GM23338 (cell line): Measurements from ENCODE around the gene FECH. TPM values are rescaled to one million over a fixed set of nuclear protein-coding genes. Genes with fewer than 3 reads are reported as not detected.

ENCODE experiments used
- ATAC-seq: fragments of 200-7000 bp; cut with Tn5 transposase; 3 replicates; pipeline ENCODE4 v1.9.1; 2020
- DNase-seq: peaks from one replicate; pipeline ENCODE4 v3.0.0-alpha.2; 2015; ENCODE audit warnings: low spot score
- H2AFZ ChIP-seq: fragments of 200-600 bp; sonication (generic); 2 replicates; pipeline ENCODE4 v1.8.0; 2016; ENCODE audit warnings: antibody characterized with exemption, mild to moderate bottlenecking, moderate library complexity
- H3F3A ChIP-seq: fragments of 200-600 bp; sonication (generic); replicated peaks from 2 replicates; pipeline ENCODE4 v1.8.0; 2017; ENCODE audit warnings: antibody characterized with exemption, mixed run types, low read depth
- H3K27ac ChIP-seq: fragments of 200-600 bp; sonication (generic); 2 replicates; pipeline ENCODE4 v1.6.1; 2016; ENCODE audit warnings: low read depth
- H3K27me3 ChIP-seq: fragments of 200-600 bp; sonication (generic); 2 replicates; pipeline ENCODE4 v1.8.0; 2016; ENCODE audit warnings: mild to moderate bottlenecking, mixed run types, moderate library complexity; ENCODE audit not compliant: insufficient read depth
- H3K36me3 ChIP-seq: fragments of 200-600 bp; sonication (generic); 2 replicates; pipeline ENCODE4 v1.8.0; 2016; ENCODE audit warnings: mild to moderate bottlenecking; ENCODE audit not compliant: insufficient read depth
- H3K4me1 ChIP-seq: fragments of 200-600 bp; sonication (generic); 2 replicates; pipeline ENCODE4 v1.8.0; 2016; ENCODE audit warnings: mild to moderate bottlenecking, moderate library complexity; ENCODE audit not compliant: insufficient read depth
- H3K4me2 ChIP-seq: fragments of 200-600 bp; sonication (generic); 2 replicates; pipeline ENCODE4 v1.7.1; 2017; ENCODE audit warnings: mixed run types
- H3K4me3 ChIP-seq: fragments of 200-600 bp; sonication (generic); 2 replicates; pipeline ENCODE4 v1.6.1; 2016; ENCODE audit warnings: mixed run types
- H3K79me2 ChIP-seq: fragments of 200-600 bp; sonication (generic); replicated peaks from 2 replicates; pipeline ENCODE4 v1.8.0; 2017; ENCODE audit warnings: mild to moderate bottlenecking; ENCODE audit not compliant: insufficient read depth
- H3K9me2 ChIP-seq: fragments of 200-600 bp; sonication (generic); 2 replicates; pipeline ENCODE4 v1.8.0; 2017; ENCODE audit not compliant: insufficient read depth
- H4K20me1 ChIP-seq: fragments of 200-600 bp; sonication (generic); replicated peaks from 2 replicates; pipeline ENCODE4 v1.8.0; 2017; ENCODE audit warnings: mild to moderate bottlenecking; ENCODE audit not compliant: insufficient read depth
- H3K27ac Mint-ChIP-seq: 2 replicates; pipeline ENCODE4 v1.8.0; 2020; ENCODE audit warnings: inconsistent platforms, mild to moderate bottlenecking, moderate library complexity, mixed read lengths
- H3K27me3 Mint-ChIP-seq: 3 replicates; pipeline ENCODE4 v1.8.0; 2022; ENCODE audit warnings: low read depth, mild to moderate bottlenecking, moderate library complexity, mixed read lengths, inconsistent platforms; ENCODE audit not compliant: insufficient read depth, poor library complexity
- H3K36me3 Mint-ChIP-seq: 3 replicates; pipeline ENCODE4 v1.8.0; 2021; ENCODE audit warnings: low read depth, mild to moderate bottlenecking, inconsistent platforms, moderate library complexity, mixed read lengths
- H3K4me1 Mint-ChIP-seq: 3 replicates; pipeline ENCODE4 v1.8.0; 2020; ENCODE audit warnings: mild to moderate bottlenecking, inconsistent platforms, mixed read lengths
- H3K4me3 Mint-ChIP-seq: 3 replicates; pipeline ENCODE4 v1.8.0; 2021; ENCODE audit warnings: moderate library complexity, mild to moderate bottlenecking, inconsistent platforms, mixed read lengths
- H3K9me3 Mint-ChIP-seq: 3 replicates; pipeline ENCODE4 v1.8.0; 2020; ENCODE audit warnings: moderate library complexity, mild to moderate bottlenecking, inconsistent platforms, mixed read lengths
- CREB1 ChIP-seq: fragments of 250-450 bp; sonication (Bioruptor Pico); IDR thresholded peaks from 2 replicates; pipeline ENCODE4 v1.5.0; 2020; ENCODE audit warnings: low read depth, mild to moderate bottlenecking, moderate library complexity
- CTCF ChIP-seq, 2 experiments: fragments of 200-600 bp in 1 of 2; sonication (generic) in 1 of 2; conservative IDR thresholded peaks; 2 replicates each; pipeline versions ENCODE4 v1.5.1 to v1.6.1; 2016 to 2017; ENCODE audit warnings: antibody characterized with exemption in 2 of 2, low read depth in 2 of 2, mild to moderate bottlenecking in 2 of 2, moderate library complexity in 1 of 2
- ETS1 ChIP-seq: IDR thresholded peaks from 2 replicates; pipeline ENCODE4 v1.6.1; 2016; ENCODE audit warnings: antibody characterized with exemption
- EZH2 ChIP-seq: fragments of 200-600 bp; sonication (generic); IDR thresholded peaks from one replicate; pipeline ENCODE4 v1.8.0; 2017; ENCODE audit warnings: antibody characterized with exemption, mild to moderate bottlenecking, low read depth; ENCODE audit not compliant: unreplicated experiment
- EZH2phosphoT487 ChIP-seq: fragments of 200-600 bp; sonication (generic); IDR thresholded peaks from one replicate; pipeline ENCODE4 v1.8.1; 2018; ENCODE audit warnings: antibody characterized with exemption; ENCODE audit not compliant: unreplicated experiment
- JUNB ChIP-seq: IDR thresholded peaks from one replicate; pipeline ENCODE4 v1.6.1; 2016; ENCODE audit warnings: antibody characterized with exemption; ENCODE audit not compliant: unreplicated experiment
- NANOG ChIP-seq: IDR thresholded peaks from 2 replicates; pipeline ENCODE4 v1.6.1; 2016; ENCODE audit warnings: antibody characterized with exemption, borderline replicate concordance
- POLR2AphosphoS5 ChIP-seq: IDR thresholded peaks from 2 replicates; pipeline ENCODE4 v1.6.1; 2016; ENCODE audit warnings: antibody characterized with exemption, low read depth
- REST ChIP-seq: IDR thresholded peaks from one replicate; pipeline ENCODE4 v1.6.1; 2018; ENCODE audit warnings: antibody characterized with exemption; ENCODE audit not compliant: unreplicated experiment
- STAT1 ChIP-seq: IDR thresholded peaks from one replicate; pipeline ENCODE4 v1.6.1; 2016; ENCODE audit warnings: antibody characterized with exemption; ENCODE audit not compliant: unreplicated experiment
- ZNF114 ChIP-seq: fragments of 250-450 bp; sonication (Bioruptor Pico); IDR thresholded peaks from 2 replicates; pipeline ENCODE4 v1.5.0; 2020; ENCODE audit warnings: mild to moderate bottlenecking, moderate library complexity
- ZNF331 ChIP-seq: fragments of 250-450 bp; sonication (Bioruptor Pico); IDR thresholded peaks from 2 replicates; pipeline ENCODE4 v1.5.0; 2020; ENCODE audit warnings: low read depth, mild to moderate bottlenecking, moderate library complexity
- polyA plus RNA-seq: library from polyadenylated mRNA; unstranded; fragments of >200 nt; fragmentation: Nextera tagmentation; extraction: Ambion mirVana; gene quantifications from 2 replicates; pipeline ENCODE4 v1.2.1, GENCODE V29; 2016
- total RNA-seq: library from RNA; depleted of rRNA; stranded (reverse); fragments of >200 nt; shearing (Covaris generic); gene quantifications from 2 replicates; pipeline ENCODE4 v1.2.3, GENCODE V29; 2014
- TF ChIP-seq, protein P1 (sequence below): fragments of 250-450 bp; sonication (Bioruptor Pico); IDR thresholded peaks from 2 replicates; pipeline ENCODE4 v1.5.0; 2020; ENCODE audit warnings: mild to moderate bottlenecking, moderate library complexity

The FECH gene
- total and polyA plus RNA-seq, 2 experiments from 2014 or later, result 5.8 to 35.5 TPM

- H3K27me3 Mint-ChIP-seq, result peaks cover 7% of the 10 kb centered on the region
- H3K9me3 Mint-ChIP-seq, result no peaks in the 10 kb centered on the region
- H3K27ac ChIP-seq, result peak overlapping the region; percentile 50; the same call in 1 of the 2 replicates
Measured at GRCh38 chr18:57559314-57559713, 27.2 kb downstream of the FECH start.

More at GRCh38 chr18:57559314-57559713, 27.2 kb downstream of the FECH start:
- H4K20me1 ChIP-seq, result no peaks in the 10 kb centered on the region
- H3K4me1 ChIP-seq, result no peaks in the 10 kb centered on the region
- ATAC-seq (no peak), DNase-seq (no peak)
- H3F3A ChIP-seq, result no peaks in the 10 kb centered on the region
- no peaks in the 10 kb centered on the region for H3K79me2 ChIP-seq
- H3K27ac Mint-ChIP-seq, result no peak overlapping the region; the same call in 1 of the 2 replicates
- H3K36me3 ChIP-seq, result no peaks in the 10 kb centered on the region; the same call in none of the 2 replicates
- peaks cover 27% of the 10 kb centered on the region; the same call in 2 of the 3 replicates for H3K36me3 Mint-ChIP-seq
- no peak overlapping the region for H3K4me3 ChIP-seq
- TF ChIP-seq EZH2, result no peak
- no peak for TF ChIP-seq ETS1
- no peak for TF ChIP-seq NANOG
- no peak for TF ChIP-seq EZH2phosphoT487
- TF ChIP-seq, protein P1, sequence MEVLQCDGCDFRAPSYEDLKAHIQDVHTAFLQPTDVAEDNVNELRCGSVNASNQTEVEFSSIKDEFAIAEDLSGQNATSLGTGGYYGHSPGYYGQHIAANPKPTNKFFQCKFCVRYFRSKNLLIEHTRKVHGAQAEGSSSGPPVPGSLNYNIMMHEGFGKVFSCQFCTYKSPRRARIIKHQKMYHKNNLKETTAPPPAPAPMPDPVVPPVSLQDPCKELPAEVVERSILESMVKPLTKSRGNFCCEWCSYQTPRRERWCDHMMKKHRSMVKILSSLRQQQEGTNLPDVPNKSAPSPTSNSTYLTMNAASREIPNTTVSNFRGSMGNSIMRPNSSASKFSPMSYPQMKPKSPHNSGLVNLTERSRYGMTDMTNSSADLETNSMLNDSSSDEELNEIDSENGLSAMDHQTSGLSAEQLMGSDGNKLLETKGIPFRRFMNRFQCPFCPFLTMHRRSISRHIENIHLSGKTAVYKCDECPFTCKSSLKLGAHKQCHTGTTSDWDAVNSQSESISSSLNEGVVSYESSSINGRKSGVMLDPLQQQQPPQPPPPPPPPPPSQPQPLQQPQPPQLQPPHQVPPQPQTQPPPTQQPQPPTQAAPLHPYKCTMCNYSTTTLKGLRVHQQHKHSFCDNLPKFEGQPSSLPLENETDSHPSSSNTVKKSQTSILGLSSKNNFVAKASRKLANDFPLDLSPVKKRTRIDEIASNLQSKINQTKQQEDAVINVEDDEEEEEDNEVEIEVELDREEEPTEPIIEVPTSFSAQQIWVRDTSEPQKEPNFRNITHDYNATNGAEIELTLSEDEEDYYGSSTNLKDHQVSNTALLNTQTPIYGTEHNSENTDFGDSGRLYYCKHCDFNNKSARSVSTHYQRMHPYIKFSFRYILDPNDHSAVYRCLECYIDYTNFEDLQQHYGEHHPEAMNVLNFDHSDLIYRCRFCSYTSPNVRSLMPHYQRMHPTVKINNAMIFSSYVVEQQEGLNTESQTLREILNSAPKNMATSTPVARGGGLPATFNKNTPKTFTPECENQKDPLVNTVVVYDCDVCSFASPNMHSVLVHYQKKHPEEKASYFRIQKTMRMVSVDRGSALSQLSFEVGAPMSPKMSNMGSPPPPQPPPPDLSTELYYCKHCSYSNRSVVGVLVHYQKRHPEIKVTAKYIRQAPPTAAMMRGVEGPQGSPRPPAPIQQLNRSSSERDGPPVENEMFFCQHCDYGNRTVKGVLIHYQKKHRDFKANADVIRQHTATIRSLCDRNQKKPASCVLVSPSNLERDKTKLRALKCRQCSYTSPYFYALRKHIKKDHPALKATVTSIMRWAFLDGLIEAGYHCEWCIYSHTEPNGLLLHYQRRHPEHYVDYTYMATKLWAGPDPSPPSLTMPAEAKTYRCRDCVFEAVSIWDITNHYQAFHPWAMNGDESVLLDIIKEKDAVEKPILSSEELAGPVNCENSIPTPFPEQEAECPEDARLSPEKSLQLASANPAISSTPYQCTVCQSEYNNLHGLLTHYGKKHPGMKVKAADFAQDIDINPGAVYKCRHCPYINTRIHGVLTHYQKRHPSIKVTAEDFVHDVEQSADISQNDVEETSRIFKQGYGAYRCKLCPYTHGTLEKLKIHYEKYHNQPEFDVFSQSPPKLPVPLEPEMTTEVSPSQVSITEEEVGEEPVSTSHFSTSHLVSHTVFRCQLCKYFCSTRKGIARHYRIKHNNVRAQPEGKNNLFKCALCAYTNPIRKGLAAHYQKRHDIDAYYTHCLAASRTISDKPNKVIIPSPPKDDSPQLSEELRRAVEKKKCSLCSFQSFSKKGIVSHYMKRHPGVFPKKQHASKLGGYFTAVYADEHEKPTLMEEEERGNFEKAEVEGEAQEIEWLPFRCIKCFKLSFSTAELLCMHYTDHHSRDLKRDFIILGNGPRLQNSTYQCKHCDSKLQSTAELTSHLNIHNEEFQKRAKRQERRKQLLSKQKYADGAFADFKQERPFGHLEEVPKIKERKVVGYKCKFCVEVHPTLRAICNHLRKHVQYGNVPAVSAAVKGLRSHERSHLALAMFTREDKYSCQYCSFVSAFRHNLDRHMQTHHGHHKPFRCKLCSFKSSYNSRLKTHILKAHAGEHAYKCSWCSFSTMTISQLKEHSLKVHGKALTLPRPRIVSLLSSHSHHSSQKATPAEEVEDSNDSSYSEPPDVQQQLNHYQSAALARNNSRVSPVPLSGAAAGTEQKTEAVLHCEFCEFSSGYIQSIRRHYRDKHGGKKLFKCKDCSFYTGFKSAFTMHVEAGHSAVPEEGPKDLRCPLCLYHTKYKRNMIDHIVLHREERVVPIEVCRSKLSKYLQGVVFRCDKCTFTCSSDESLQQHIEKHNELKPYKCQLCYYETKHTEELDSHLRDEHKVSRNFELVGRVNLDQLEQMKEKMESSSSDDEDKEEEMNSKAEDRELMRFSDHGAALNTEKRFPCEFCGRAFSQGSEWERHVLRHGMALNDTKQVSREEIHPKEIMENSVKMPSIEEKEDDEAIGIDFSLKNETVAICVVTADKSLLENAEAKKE (CRISPR knock-in tag), result no peak
- no peak for TF ChIP-seq CTCF (conservative IDR thresholded peaks at IDR 0.05; ENCODE audit: low read depth in 2 of 2)
- TF ChIP-seq ZNF331 (CRISPR knock-in tag), result no peak
- no peak for TF ChIP-seq POLR2AphosphoS5
- no peak for TF ChIP-seq STAT1
- TF ChIP-seq CREB1 (CRISPR knock-in tag), result no peak
- TF ChIP-seq REST, result no peak
- no peak for TF ChIP-seq JUNB
- TF ChIP-seq ZNF114, result no peak
- H3K4me1 Mint-ChIP-seq, result peaks cover 7% of the 10 kb centered on the region
- H3K4me2 ChIP-seq, result no peak overlapping the region
- no peaks in the 10 kb centered on the region for H3K9me2 ChIP-seq
- no peak overlapping the region for H3K4me3 Mint-ChIP-seq
- no peaks in the 10 kb centered on the region for H3K27me3 ChIP-seq
- H2AFZ ChIP-seq, result no peak overlapping the region
